ENCODE data around the gene TLE1.

- TF ChIP-seq CTCF (conservative IDR thresholded peaks at IDR 0.05) (no peak), ZFX (IDR thresholded peaks at IDR 0.05) (no peak)
Observed at GRCh38 chr9:81685763-81686613, 3.4 kb downstream of the TLE1 start.
